Fibroblast of skin of left quadriceps (primary cell): ENCODE data around the gene MYH15.

Source experiments
- DNase-seq, 2 experiments: peaks; one replicate each; pipeline ENCODE4 v3.0.0-alpha.2; 2013; ENCODE audit warnings: low read depth in 2 of 2

MYH15 gene

GRCh38 chr3:108334701-108335100 is 175.7 kb downstream of the MYH15 start:
- no peak for DNase-seq

DNA sequence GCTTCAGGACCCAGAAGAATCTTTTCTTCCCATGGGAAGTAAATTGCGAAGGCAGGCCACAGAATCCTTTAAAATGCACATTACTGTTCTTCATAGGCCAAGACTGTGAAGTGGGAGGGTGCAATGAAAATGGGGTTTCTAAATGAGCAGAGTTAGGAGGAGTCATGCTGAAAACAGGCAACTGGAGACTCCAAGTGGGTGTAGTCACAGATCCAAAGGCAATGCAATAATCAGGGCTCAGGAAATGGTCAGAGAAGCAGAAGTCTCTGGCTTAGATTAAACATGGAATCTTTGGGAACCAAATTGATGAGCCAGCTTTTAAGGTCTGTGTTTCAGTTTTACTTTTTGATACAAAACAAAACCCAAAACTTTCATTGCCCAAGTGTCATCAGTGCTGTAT is 176.4 kb downstream of the MYH15 start:
- no peak for DNase-seq

DNA sequence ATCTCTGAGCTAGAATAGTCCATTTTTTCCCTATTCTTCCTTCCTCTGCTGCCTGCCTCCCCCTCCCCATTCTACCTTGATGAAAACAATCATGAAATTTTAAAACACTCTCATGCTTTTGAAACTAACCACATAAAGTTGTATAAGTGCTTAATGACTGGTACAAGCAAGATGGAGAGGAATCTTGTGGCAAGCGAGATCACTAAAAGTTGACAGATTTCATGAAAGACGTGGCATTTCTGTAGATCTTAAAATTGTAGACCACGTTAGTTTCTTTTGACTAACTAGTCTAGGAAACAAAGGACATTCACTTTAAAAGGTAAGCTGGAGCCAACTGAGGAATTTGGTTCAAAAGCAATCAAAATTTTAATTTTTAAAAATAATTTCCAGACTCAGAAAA is 178.6 kb downstream of the MYH15 start:
- no peak for DNase-seq
